ENCODE results near the gene FCRL6. TPM values are rescaled to one million over a fixed set of nuclear protein-coding genes. Genes with fewer than 3 reads are reported as not detected.

Gene FCRL6
- polyA plus RNA-seq (ENCODE audit: insufficient read length in 3 of 3): under 1 TPM; 0.08 to 0.65 (median 0.36) TPM

GRCh38 chr1:159802111-159802510 lies at the start of gene FCRL6:
TSS of gene FCRL6 (plus strand) at chr1:159802360. CDS start at chr1:159802425, 65 bp downstream.
- no peak for DNase-seq (ENCODE audit: low read depth in 3 of 3, low spot score in 2 of 3)

GRCh38 chr1:159753386-159753785 lies 48.8 kb upstream of the FCRL6 start:
- DNase-seq (ENCODE audit: low read depth in 3 of 3, low spot score in 2 of 3): no peak

- DNase-seq (ENCODE audit: low read depth in 3 of 3, low spot score in 2 of 3): no peak
Measured at GRCh38 chr1:159755451-159756007, 46.6 kb upstream of the FCRL6 start.

- DNase-seq (ENCODE audit: low read depth in 3 of 3, low spot score in 2 of 3): no peak
Measured at GRCh38 chr1:159756397-159756796, 45.8 kb upstream of the FCRL6 start.

GRCh38 chr1:159763686-159764085 lies 38.5 kb upstream of the FCRL6 start:
- DNase-seq (ENCODE audit: low read depth in 3 of 3, low spot score in 2 of 3): no peak

- DNase-seq (ENCODE audit: low read depth in 3 of 3, low spot score in 2 of 3): no peak
Measured at GRCh38 chr1:159765806-159766205, 36.4 kb upstream of the FCRL6 start.

GRCh38 chr1:159771127-159771895 lies 30.8 kb upstream of the FCRL6 start:
- no peak for DNase-seq (ENCODE audit: low read depth in 3 of 3, low spot score in 2 of 3)

- no peak for DNase-seq (ENCODE audit: low read depth in 3 of 3, low spot score in 2 of 3)
Measured at GRCh38 chr1:159774465-159774864, 27.7 kb upstream of the FCRL6 start.

- DNase-seq (ENCODE audit: low read depth in 3 of 3, low spot score in 2 of 3): no peak
Measured at GRCh38 chr1:159775716-159776115, 26.4 kb upstream of the FCRL6 start.

GRCh38 chr1:159778266-159778665 lies 23.9 kb upstream of the FCRL6 start:
- no peak for DNase-seq (ENCODE audit: low read depth in 3 of 3, low spot score in 2 of 3)

GRCh38 chr1:159779403-159779851 lies 22.7 kb upstream of the FCRL6 start:
- no peak for DNase-seq (ENCODE audit: low read depth in 3 of 3, low spot score in 2 of 3)

GRCh38 chr1:159780583-159781582 lies 21.3 kb upstream of the FCRL6 start, which contains the start of gene DUSP23:
TSS of gene DUSP23 (plus strand) at chr1:159780962. CDS start at chr1:159781101, 139 bp downstream.
- peak; percentile 89 to 93 (median 90) for DNase-seq (ENCODE audit: low read depth in 3 of 3, low spot score in 2 of 3)

- DNase-seq (ENCODE audit: low read depth in 3 of 3, low spot score in 2 of 3): no peak
Measured at GRCh38 chr1:159781992-159782391, 20.2 kb upstream of the FCRL6 start.

GRCh38 chr1:159783724-159784123 lies 18.4 kb upstream of the FCRL6 start:
- DNase-seq (ENCODE audit: low read depth in 3 of 3, low spot score in 2 of 3): no peak

- no peak for DNase-seq (ENCODE audit: low read depth in 3 of 3, low spot score in 2 of 3)
Measured at GRCh38 chr1:159786465-159786864, 15.7 kb upstream of the FCRL6 start.

- no peak for DNase-seq (ENCODE audit: low read depth in 3 of 3, low spot score in 2 of 3)
Measured at GRCh38 chr1:159786966-159787365, 15.2 kb upstream of the FCRL6 start.

GRCh38 chr1:159790237-159790917 lies 11.8 kb upstream of the FCRL6 start:
- peak in 1 of 3 donors; percentile 6 for DNase-seq (ENCODE audit: low read depth in 3 of 3, low spot score in 2 of 3)

GRCh38 chr1:159791031-159791430 lies 11.1 kb upstream of the FCRL6 start:
- DNase-seq (ENCODE audit: low read depth in 3 of 3, low spot score in 2 of 3): no peak

GRCh38 chr1:159791461-159791860 lies 10.7 kb upstream of the FCRL6 start:
- no peak for DNase-seq (ENCODE audit: low read depth in 3 of 3, low spot score in 2 of 3)

GRCh38 chr1:159795534-159795933 lies 6.6 kb upstream of the FCRL6 start:
- no peak for DNase-seq (ENCODE audit: low read depth in 3 of 3, low spot score in 2 of 3)

All from right renal cortex interstitium (tissue), 3 donors.